Measurements from ENCODE around the gene CHCHD4.
A peak's percentile ranks its signal among the peaks of the same experiment; 100 is the strongest.
"Not testable (repeated sequence)": the region's sequence is repeated elsewhere in the genome, so short reads cannot be mapped to it uniquely, and the experiment has no call there.

Gene CHCHD4

DNA sequence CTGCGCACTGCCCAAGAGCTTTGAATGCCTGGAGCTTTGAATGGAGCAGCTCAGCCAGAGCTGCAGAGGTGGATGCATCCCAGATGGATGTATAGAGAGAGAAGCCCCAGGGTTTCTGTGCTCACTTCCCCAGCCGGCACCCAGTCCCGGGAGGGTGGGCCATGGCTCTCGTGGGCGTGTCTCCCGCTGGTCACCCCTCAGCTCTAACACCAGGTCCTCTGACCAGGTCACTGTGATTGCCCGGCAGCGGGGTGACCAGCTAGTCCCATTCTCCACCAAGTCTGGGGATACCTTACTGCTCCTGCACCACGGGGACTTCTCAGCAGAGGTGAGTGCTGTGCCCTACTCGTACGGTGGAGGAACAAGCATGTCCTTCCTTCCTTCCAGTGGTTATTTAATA lies 10.9 kb upstream of the CHCHD4 start:
- DNase-seq (ENCODE audit: low read depth in 2 of 2) = no peak

DNA sequence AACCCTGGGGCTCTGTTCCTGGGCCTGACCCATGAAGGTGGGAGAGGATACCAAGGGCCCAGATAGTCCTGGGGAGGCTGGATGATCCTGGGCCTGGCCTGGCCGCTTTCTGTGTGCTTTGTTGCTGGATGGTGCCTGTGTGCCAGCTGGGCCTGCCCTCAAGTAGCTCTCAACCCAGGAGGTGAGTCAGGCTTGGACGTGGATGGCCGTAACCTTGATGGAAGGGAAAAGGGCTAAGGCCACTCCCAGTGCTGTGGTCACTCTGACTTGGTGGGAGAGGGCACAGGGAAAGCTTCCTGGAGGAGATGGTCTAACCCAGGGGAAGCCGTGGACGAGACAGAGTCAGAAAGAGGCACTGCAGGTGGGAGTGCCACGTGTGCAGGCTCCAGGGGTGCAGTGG lies 9.6 kb upstream of the CHCHD4 start:
- DNase-seq (ENCODE audit: low read depth in 2 of 2) = no peak

DNA sequence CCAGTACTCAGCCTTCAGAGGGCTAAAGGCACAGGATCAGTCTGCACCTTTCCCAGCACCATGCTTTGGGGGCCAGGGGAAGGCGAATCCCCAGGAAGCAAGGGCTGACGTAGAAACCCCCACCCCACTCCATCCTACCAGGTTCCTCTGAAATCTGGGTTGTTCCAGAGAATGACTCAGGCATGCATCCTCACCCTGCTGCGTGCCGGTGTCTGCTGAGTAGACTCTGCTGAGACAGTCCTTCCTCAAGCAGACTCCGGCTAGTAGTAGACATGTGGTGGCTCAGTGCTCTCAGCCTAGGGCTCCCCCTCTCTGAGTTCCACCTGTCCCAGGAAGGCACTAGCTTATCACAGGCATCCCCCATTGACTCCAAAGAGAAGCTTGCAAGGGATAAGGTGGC lies 9.2 kb upstream of the CHCHD4 start:
- DNase-seq (ENCODE audit: low read depth in 2 of 2) = no peak

DNA sequence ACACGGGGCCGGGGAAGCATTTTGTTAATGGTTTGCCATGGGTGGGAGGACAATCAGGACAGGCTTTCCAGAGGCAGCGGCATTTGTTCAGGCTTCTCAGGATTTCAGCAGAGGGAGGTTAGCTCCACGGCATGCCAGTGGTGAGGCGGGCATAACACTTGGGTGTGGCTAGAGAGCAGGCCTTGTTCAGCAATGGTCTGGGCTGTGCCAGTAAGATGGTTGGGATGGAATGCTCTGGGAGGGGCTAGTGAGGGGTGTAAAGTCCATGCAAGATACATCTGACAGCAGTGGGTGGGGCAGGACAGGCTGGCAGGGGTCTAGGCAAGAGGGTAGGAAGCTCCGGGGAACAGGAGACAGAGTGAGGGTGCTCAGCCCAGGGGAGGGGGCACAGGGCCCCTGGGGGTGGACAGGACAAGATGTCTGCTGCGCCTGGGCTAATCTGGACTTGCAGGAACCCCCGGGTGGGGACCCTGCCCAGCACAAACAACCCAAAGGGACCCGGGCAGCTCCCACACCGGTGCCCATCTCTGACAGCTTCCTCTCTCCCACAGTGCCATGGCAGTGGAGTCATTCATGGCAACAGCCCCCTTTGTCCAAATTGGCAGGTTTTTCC lies 8.6 kb upstream of the CHCHD4 start:
- DNase-seq (ENCODE audit: low read depth in 2 of 2) = no peak

DNA sequence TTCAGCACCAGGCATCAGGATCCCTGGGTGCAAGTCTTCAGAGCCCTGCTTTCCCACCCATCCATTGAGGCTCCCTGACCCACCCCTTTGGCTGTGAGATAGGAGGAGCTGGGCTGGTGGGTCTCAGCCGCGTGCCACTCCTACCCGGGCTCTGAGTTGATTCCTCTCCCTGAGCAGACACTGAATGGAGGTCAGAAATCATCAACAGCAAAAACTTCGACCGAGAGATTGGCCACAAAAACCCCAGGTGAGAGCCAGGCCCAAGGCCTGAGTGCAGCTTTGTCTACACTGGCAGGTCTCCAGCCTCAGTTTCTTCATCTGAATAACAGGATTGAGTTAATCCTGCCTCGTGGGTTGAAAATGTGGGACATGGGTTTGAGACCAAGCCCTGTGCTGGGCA lies 8.0 kb upstream of the CHCHD4 start:
- no peak for DNase-seq (ENCODE audit: low read depth in 2 of 2)

DNA sequence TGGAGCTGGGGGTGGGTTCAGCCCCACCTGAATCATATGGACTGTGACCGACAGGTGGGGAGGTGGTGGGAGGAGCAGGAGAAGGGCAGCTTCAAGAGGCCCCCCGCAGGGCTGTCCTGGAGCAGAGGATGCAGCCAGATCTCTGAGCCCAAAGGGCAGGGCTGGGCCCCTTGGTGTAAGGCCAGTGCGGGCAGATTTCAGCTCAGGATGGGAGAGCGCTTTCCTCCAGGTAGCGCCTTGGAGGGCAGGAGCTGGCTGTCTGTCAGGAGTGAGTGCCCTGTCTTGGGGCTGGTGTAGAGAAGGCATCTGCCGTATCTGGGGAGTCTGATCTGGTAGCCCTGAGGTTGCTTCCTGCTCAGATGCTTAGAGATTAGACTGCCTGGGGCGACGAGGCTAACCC lies 7.5 kb upstream of the CHCHD4 start:
- DNase-seq (ENCODE audit: low read depth in 2 of 2) = no peak

DNA sequence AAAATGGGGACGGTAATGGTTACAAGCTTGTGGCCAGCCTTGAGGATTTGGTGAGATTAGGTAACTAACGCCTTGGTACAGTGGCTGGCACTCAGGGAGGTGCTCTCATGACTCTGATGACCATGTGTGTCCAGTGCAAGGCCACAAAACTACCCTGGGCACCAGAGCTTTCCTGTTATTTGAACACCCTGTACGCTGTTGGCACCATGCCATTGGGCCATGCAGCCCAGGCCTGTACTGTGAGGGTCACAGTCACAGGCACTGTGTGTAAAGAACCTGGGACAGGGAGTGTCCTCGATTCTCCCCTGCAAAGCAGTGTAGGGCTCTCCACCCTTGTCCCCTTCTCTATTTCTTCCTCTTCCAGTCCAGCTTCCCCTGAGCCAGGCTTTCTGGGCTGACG lies 6.5 kb upstream of the CHCHD4 start:
- DNase-seq (ENCODE audit: low read depth in 2 of 2) = no peak

DNA sequence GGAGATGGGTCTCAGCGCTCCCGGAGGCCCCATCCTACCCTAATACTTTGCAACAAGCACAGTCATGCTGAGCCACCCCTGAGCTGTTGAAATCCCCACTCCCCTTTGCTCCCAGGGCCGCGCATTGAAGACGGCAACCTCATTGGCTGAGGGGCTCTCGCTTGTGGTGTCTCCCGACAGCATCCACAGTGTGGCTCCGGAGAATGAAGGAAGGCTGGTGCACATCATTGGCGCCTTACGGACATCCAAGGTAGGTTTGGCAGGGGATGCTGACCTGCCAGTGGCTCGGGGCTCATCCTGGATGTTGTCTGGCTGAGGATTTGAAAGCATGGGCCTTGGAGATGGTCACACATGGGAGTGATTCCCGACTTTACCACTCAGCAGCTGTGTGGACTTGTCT lies 6.0 kb upstream of the CHCHD4 start:
- no peak for DNase-seq (ENCODE audit: low read depth in 2 of 2)

DNA sequence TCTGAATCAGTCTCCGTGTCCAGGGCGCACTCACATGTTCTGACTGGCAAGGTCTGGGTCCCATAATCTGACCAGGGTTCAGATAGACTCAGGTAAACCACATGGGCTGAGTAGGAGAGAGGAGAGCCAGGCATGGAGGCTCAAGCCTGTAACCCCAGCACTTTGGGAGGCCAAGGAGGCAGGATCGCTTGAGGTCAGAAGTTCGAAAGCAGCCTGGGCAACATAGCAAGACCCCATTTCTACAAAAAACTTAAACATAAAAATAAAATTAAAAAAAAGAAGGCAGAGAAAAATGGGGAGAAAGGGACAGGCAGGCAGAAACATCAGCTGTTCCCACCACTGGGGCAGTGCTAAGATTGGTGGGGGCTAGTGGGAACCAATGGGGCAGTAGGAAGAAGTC lies 5.6 kb upstream of the CHCHD4 start:
- DNase-seq (ENCODE audit: low read depth in 2 of 2) = no peak

DNA sequence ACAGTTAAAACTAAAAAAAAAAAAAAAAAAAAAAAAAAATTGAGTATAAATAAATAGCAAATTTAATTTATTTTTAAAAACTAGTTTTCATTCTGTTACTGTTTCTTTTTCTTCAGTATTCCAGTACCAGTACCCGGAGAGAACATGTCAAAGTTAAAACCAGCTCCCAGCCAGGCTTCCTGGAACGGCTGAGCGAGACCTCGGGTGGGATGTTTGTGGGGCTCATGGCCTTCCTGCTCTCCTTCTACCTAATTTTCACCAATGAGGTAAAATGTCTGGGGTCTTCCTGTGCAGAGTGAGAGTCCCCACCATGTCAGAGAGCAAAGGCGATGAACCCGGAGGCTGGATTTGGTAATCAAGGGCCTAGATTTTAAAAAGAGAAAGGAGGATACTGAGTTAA lies 4.6 kb upstream of the CHCHD4 start:
- no peak for DNase-seq (ENCODE audit: low read depth in 2 of 2)

DNA sequence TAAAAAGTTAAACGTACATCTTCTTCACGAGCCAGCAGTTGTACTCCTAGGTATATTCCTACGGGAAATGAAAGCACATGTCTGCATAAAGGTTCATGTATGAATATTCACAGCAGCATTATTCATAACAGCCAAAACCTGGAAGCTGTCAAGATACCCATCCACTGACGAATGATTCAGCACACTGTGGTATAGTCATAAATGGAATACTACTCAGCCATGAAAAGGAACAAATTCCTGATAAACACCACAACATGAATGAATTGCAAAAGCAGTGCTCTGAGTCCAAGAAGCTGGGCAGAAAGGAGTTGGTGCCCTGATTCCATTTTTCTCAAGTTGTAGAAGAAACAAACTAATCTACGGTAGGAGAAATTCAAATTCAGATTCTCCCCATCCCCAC lies 4.1 kb upstream of the CHCHD4 start:
- DNase-seq (ENCODE audit: low read depth in 2 of 2) = no peak

DNA sequence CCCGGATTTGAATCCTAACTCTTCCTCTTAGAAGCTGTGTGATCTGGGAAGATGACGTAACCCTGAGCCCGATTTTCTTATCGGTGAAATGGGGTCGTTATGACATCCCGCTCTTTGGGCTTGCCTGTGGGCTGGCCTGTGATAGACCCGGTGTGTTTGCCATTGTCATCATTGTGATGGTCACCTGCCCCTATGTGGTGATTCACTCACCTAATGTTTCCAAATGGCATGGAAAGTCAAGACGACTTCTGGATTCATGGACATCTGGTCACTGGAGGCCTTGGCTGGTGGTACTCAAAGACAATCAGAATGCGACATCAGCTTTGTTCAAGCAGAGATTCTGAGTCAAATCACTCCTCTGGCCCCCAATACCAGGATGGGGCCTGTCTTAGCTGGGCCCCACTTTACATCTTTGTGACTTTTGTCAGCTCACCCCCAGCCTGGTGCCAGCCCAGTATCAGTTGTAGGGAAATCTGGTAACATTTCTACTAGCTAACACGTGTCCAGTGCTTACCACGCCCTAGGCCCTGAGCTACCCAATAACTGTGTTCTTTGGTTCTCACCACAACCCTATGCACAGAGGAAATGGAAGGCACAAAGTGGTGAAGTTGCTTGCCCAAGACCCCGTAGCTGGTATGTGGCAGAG lies 3.0 kb upstream of the CHCHD4 start:
- no peak for DNase-seq (ENCODE audit: low read depth in 2 of 2)

DNA sequence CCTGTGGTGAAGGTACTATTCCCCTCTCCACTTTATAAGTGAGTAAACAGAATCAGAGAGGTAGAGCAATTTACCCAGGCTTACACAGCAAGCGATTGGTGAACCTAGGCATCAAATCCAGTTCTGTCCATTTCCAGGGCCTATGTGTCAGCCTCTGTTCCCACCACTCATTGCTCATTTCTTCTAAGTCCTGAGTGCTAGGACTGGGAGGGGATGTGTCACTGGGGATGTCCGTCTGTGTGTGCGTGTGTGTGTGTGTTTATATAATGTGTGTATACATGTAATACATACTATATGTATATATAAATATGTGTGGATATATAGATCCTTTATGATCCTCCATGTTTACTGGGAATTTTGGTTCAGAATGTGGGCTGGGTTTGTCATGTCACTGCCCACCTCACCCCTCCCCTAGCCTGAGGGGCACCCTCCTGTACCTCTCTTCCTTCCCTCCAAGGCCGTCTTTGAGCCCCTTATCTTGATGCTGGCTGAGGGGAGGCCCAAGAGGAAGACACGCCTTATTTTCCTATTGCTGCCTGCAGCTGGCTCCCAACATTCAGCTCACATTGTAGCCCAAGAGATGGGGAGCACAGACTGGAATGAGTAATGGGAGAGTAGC lies 2.3 kb upstream of the CHCHD4 start:
- DNase-seq (ENCODE audit: low read depth in 2 of 2) = no peak

DNA sequence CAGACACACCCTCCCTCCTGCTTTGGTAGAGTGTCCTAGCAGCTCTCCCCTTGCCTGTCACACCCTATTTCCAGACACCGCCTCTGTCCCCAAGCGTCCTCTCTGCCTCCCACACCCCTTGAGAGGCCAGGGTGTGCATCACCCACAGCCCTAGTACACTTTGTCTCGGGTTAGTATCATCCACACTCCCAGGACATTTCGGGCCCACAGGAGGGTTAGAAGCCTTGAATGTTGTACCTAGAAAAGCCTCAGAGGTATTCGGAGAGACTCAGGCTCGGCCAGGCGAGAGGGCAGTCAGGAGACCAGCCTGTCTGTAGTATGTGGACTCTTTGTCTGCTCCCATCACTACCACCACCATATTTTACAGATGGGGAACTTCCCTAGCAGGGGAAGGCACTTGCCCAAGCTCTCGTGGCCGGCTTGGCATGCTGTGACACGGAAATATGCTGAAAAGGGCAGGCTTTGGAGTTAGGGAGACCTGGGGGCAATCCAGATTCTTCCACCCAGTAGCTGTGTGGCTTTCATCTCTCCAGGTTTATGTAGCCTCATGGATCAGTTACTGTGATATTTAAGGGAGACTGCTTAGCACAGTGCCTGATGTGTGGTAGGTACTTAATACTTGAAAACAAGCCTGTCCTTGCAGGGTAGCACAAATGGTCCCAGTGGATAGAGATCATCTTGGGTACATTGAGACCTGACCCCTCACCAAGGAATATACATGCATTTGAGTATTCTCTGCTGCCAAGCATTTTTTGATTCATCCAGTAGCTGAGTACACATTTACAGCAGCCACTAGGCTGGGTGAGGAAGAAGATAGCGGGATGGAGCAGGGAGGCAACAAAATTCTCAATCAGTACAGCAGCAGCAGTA lies 1.6 kb upstream of the CHCHD4 start:
- DNase-seq (ENCODE audit: low read depth in 2 of 2) = no peak

DNA sequence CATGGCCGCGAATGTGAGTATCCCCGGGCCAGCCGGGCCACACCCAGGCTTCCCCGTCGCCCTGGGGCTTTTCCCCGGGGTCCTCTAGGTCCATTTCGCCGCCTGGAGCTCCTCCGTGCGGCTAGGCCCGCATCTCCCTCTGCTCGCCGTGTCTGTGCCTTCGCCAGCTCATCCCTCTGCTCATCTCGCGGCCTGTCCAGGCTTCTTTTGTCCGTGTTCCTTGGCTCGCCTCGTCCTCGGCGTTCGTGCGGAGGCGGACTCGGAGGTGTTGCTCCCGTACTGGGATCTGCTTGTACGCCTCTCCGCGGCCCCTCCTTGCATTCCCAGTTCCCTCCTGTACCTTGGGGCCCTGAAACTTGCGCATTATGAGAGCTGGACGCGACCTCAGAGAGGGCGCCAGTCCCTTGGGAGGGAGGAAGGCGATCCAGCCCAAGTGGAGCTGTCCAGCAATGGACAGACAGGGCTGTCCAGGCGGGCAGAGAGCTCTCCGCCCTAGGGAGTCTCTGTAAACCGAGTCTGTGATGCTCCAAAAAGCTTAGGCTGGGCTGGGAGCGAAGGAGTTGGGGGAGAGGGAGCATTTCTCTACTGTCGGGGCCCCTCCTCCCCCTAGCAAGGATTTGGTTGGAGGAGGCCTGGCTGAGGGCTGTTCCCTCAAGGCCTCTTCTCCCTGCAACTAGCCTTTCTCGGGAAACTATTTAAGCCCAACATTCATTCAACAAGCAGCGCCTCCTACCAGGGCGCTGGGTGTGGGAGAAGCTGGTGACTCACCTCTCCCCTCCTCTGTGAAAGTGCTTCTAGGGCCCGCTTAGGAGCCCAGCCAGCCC lies 735 bp upstream of the CHCHD4 start:
- DNase-seq (ENCODE audit: low read depth in 2 of 2) = peak; percentile 87 to 91

DNA sequence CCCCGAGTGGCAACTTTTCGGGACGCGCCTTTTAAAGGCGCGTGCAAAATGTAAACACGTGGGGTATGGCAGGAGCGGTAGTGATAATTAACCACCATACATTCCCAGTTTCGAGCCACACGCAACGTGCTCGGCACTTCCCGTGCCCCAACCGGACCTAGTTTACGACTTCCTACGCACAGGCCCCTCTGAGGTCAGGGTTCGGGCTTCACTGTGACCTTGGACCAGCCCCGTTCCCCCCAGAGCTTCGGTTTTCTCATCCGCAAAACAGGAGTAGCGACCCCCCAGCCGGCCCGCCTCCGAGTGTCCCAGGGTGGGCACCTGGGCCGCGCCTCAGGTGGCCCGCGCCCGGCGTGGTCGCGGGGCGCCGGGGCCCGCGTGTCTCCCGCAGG lies 451 bp downstream of the CHCHD4 start:
- DNase-seq (ENCODE audit: low read depth in 2 of 2) = no peak

DNA sequence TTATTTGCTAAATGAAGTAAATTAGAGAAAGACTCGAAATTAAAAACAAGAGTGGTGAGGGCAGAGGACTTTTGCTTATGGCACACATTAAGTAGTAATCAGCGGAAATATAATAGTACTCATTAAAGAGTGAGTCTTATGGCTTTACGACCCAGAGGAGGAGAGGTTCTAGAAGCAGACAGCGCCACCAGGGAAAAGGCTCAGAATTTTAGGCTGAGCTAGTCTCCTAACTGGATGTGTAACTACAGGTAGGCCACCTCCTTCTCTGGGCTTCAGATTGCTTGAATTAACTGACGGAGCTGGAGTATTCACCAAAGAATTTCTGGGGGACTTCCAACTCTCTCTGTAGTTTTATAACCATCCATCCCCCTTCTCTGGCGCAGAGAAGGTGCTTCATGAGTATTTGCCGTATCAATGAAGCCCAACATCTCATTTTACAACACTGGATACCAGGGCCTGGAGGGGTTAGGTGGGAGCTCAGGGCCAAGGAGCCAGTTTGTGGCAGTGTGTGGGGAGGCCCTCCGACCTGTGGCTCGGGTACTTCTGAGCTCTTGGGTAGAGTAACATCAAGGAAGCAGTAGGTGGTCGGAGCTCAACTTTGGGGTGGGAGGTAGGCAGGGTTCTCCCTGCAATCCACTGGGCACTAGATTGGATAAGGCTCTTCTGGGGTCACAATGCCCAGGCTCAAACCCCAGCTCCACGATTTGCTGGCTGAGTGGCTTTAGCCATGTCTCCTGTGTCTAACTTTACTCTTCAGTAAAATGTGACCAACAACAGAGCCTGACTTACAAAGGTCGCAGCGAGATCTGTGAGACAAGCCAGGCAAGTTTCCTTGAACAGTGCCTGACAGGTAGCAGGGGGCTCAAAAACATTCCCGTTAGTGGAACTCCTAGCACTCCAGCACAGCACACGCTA lies 1.1 kb downstream of the CHCHD4 start:
- no peak for DNase-seq (ENCODE audit: low read depth in 2 of 2)

DNA sequence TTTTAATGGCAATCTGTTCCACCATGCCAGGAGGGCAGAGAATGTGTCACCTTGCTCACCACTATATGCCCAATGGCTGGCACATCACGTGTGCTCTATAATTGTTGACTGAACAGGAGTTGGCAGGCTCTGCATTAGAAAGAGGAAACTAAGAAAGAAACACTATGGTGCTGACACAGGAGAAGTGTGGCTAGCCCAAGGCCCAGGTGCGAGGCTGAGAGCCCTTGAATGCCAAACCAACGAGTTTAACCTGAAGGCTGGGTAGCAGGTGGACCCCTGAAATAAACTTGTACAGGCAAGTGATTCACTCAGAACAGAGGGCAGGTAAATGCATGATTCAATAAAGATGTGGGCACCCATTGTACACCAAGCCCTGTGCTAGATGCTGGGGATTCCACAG lies 2.4 kb downstream of the CHCHD4 start:
- no peak for DNase-seq (ENCODE audit: low read depth in 2 of 2)

DNA sequence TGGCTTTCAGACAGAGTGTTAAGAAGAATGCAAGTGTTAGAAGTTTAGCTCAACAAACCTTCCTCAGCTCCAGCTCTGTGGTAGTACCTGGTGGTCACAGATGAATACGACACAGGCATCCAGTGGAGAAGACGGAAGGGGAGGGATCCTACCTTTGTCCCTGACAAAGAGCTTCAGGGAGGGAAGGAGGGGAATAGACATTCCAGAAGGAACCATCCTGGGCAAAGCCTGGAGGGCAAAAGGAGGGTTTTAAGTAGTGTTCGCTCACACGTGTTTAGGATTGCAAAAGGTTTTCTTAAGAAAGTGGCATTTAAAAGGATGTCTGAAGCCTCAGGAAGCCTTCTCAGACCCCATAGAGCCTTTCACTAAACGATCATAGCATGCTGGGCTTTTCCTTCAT lies 2.8 kb downstream of the CHCHD4 start:
- no peak for DNase-seq (ENCODE audit: low read depth in 2 of 2)

DNA sequence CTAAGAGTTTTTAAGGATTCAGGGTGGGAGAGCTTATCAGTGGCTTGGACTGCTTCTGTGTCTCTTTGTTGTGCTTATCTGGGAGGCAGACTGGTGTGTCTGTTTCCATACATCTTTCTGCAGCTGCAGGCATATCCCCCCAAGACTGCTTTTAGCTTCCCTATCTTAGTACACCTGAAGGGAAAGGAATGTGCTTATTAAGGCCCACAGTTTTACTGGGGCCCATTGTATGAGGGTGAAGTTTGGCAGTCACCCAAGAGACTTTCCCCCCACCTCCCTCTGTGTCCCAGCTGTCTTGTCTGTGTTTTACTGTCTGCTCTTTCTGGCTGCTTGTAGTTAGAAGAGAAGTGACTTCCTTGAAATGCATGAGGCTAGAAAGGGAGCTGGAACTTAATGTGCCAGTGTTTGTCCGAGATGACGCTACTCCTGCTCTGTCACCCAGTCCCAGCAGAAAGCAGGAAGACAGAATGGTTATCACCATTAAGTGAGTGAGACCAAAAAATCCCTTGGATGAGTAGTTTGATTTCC lies 3.7 kb downstream of the CHCHD4 start:
- not testable (repeated sequence) for DNase-seq (ENCODE audit: low read depth in 2 of 2)

Data from fibroblast of skin of left biceps (primary cell).